Vagina (tissue), 2 donors: Measurements from ENCODE around the gene ZSWIM3. TPM values are rescaled to one million over a fixed set of nuclear protein-coding genes. Genes with fewer than 3 reads are reported as not detected.
"Not testable (repeated sequence)": the region's sequence is repeated elsewhere in the genome, so short reads cannot be mapped to it uniquely, and the experiment has no call there.

Experiments
- DNase-seq, 2 donors: peaks; one replicate each; pipeline ENCODE4 v3.0.0-alpha.2; 2017; ENCODE audit errors: extremely low spot score in 2 of 2
- H3K27ac ChIP-seq: fragments of 200-600 bp; sonication (generic); one replicate; pipeline ENCODE4 v1.5.1; 2019
- H3K27me3 ChIP-seq: fragments of 200-600 bp; sonication (generic); one replicate; pipeline ENCODE4 v1.5.1; 2019
- H3K36me3 ChIP-seq, 2 donors: fragments of 200-600 bp; sonication (generic); one replicate each; pipeline ENCODE4 v1.5.1; 2017 to 2019
- H3K4me1 ChIP-seq: fragments of 200-600 bp; sonication (generic); one replicate; pipeline ENCODE4 v1.5.1; 2019
- H3K4me3 ChIP-seq, 2 donors: fragments of 200-600 bp; sonication (generic); 1 replicate in 1 of 2; 2 replicates in 1 of 2; pipeline ENCODE4 v1.5.1; 2016 to 2019
- H3K9me3 ChIP-seq: fragments of 200-600 bp; sonication (generic); one replicate; pipeline ENCODE4 v1.5.1; 2019
- CTCF ChIP-seq, 3 experiments: fragments of 450-650 bp in 2 of 3; fragments of 200-600 bp in 1 of 3; sonication (generic) in 1 of 3; IDR thresholded peaks; one replicate each; pipeline ENCODE4 v1.5.1; 2017 to 2019; ENCODE audit warnings: antibody characterized with exemption in 3 of 3, mild to moderate bottlenecking in 2 of 3, moderate library complexity in 2 of 3
- POLR2A ChIP-seq, 2 donors: fragments of 450-650 bp; IDR thresholded peaks; one replicate each; pipeline ENCODE4 v1.6.1; 2017; ENCODE audit warnings: antibody characterized with exemption in 2 of 2, mild to moderate bottlenecking in 2 of 2, moderate library complexity in 2 of 2
- POLR2AphosphoS5 ChIP-seq, 2 donors: sonication (generic); formaldehyde crosslinking; IDR thresholded peaks; one replicate each; pipeline ENCODE4 v1.9.0; 2017; ENCODE audit warnings: antibody characterized with exemption in 2 of 2, mild to moderate bottlenecking in 2 of 2, low read depth in 1 of 2; ENCODE audit not compliant: insufficient read depth in 1 of 2
- intact Hi-C: fragments of 100-400 bp; cut with DNase I; formaldehyde crosslinking; loops from one replicate; pipeline ENCODE4 v1.15.1; 2023
- total RNA-seq: library from RNA; depleted of rRNA; stranded (reverse); fragments of >200 nt; gene quantifications from one replicate; pipeline ENCODE4 v1.2.3, GENCODE V29; 2016

ZSWIM3 gene
- total RNA-seq, 1 donor from 2014 or later = 2.9 TPM

GRCh38 chr20:45866454-45866853 lies 9.0 kb downstream of the ZSWIM3 start:
- no peak for TF ChIP-seq CTCF (IDR thresholded peaks at IDR 0.05)
- no peak for TF ChIP-seq POLR2A (IDR thresholded peaks at IDR 0.05)
- no peak for TF ChIP-seq POLR2AphosphoS5 (IDR thresholded peaks at IDR 0.05; ENCODE audit: insufficient read depth in 1 of 2, low read depth in 1 of 2)
- no peak for DNase-seq
- intact Hi-C loops = no loop called here
- Histone ChIP-seq H3K27ac (no peak overlapping the region), H3K9me3 (no peaks in the 10 kb centered on the region), H3K4me3 (no peak overlapping the region), H3K36me3 (no peaks in the 10 kb centered on the region), H3K4me1 (no peaks in the 10 kb centered on the region), H3K27me3 (no peaks in the 10 kb centered on the region)

GRCh38 chr20:45867136-45867818 lies 9.9 kb downstream of the ZSWIM3 start:
- Histone ChIP-seq H3K27ac (no peak overlapping the region), H3K36me3 (no peaks in the 10 kb centered on the region), H3K9me3 (no peaks in the 10 kb centered on the region), H3K4me3 (no peak overlapping the region), H3K4me1 (no peaks in the 10 kb centered on the region), H3K27me3 (no peaks in the 10 kb centered on the region)
- intact Hi-C loops = no loop called here
- DNase-seq = no peak
- TF ChIP-seq POLR2AphosphoS5 (IDR thresholded peaks at IDR 0.05; ENCODE audit: insufficient read depth in 1 of 2, low read depth in 1 of 2) (no peak), POLR2A (IDR thresholded peaks at IDR 0.05) (no peak), CTCF (IDR thresholded peaks at IDR 0.05) (no peak)

GRCh38 chr20:45867819-45868176 lies 10.4 kb downstream of the ZSWIM3 start:
- Histone ChIP-seq H3K27me3 (no peaks in the 10 kb centered on the region), H3K9me3 (no peaks in the 10 kb centered on the region), H3K36me3 (no peaks in the 10 kb centered on the region), H3K4me3 (no peak overlapping the region), H3K4me1 (no peaks in the 10 kb centered on the region), H3K27ac (no peak overlapping the region)
- no peak for TF ChIP-seq POLR2AphosphoS5 (IDR thresholded peaks at IDR 0.05; ENCODE audit: insufficient read depth in 1 of 2, low read depth in 1 of 2)
- no peak for TF ChIP-seq CTCF (IDR thresholded peaks at IDR 0.05)
- no peak for TF ChIP-seq POLR2A (IDR thresholded peaks at IDR 0.05)
- no peak for DNase-seq
- intact Hi-C loops = no loop called here

- no peak for DNase-seq
- no peaks in the 10 kb centered on the region for H3K27me3 ChIP-seq
- H3K4me3 ChIP-seq = no peak overlapping the region
- no peaks in the 10 kb centered on the region for H3K4me1 ChIP-seq
- TF ChIP-seq POLR2AphosphoS5 (IDR thresholded peaks at IDR 0.05; ENCODE audit: insufficient read depth in 1 of 2, low read depth in 1 of 2) = no peak
- TF ChIP-seq POLR2A (IDR thresholded peaks at IDR 0.05) = no peak
- TF ChIP-seq CTCF (IDR thresholded peaks at IDR 0.05) = no peak
- no peak overlapping the region for H3K27ac ChIP-seq
- peaks cover 0 to 10% of the 10 kb centered on the region in 2 donors for H3K36me3 ChIP-seq
- H3K9me3 ChIP-seq = no peaks in the 10 kb centered on the region
- intact Hi-C loops = no loop called here
These were observed 15.2 kb downstream of the ZSWIM3 start for GRCh38 chr20:45872626-45873025.

GRCh38 chr20:45873409-45874103 lies 16.1 kb downstream of the ZSWIM3 start:
- H3K9me3 ChIP-seq = no peaks in the 10 kb centered on the region
- H3K4me3 ChIP-seq = no peak overlapping the region
- intact Hi-C loops = no loop called here
- no peaks in the 10 kb centered on the region for H3K4me1 ChIP-seq
- H3K27me3 ChIP-seq = no peaks in the 10 kb centered on the region
- peaks cover 0 to 19% of the 10 kb centered on the region in 2 donors for H3K36me3 ChIP-seq
- DNase-seq = no peak
- TF ChIP-seq POLR2A (IDR thresholded peaks at IDR 0.05) (no peak), CTCF (IDR thresholded peaks at IDR 0.05) (no peak), POLR2AphosphoS5 (IDR thresholded peaks at IDR 0.05; ENCODE audit: insufficient read depth in 1 of 2, low read depth in 1 of 2) (no peak)
- H3K27ac ChIP-seq = no peak overlapping the region

- H3K4me1 ChIP-seq, intact Hi-C loops, H3K27me3 ChIP-seq, H3K9me3 ChIP-seq, H3K4me3 ChIP-seq, DNase-seq, H3K27ac ChIP-seq: not testable (repeated sequence)
- H3K36me3 ChIP-seq = peaks cover 0 to 19% of the 10 kb centered on the region in 2 donors
These were observed 16.7 kb downstream of the ZSWIM3 start for GRCh38 chr20:45874104-45874481.
